ENCODE data around the gene XPOT. TPM values are rescaled to one million over a fixed set of nuclear protein-coding genes. Genes with fewer than 3 reads are reported as not detected.
A peak's percentile ranks its signal among the peaks of the same experiment; 100 is the strongest.

XPOT gene
- total RNA-seq, 1 experiment from 2014 or later = 122 TPM

DNA sequence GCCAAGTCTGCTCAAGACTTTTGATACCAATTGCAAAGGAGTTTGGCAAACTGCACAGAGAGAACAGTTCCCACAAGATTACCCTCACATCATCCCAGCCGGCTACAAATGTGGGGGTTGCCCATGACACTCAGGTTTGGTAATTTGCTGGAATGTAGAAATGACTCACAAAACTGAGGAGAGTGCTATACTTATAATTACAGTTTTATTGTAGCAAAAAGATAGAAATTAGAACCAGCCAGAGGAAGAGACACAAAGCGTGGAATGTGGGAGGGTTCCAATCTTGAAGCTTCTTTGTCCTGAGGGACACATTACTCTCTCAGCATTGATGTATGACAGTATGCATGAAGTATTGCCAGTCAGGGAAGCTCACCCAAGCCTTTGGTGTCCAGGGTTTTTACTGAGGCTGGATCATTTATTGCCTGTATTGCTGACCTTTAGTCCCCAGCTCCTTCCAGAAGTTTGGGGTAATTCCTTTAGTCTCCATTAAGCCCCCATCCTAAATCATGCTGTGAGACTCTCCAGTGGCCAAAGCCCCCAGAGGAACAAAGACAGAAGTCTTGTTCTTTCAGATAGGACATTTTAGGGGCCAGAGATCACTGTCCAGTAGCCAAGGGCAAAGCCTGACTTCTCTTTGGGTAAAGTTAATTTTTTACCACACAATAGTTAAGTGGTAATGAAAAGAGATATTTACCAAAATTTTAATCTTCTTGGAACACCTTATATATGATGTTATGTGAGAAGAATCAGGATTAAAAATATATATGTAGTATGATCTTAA lies 57.6 kb downstream of the XPOT start:
- no peak overlapping the region for H3K4me2 ChIP-seq
- no TSS peak for BruUV-seq (replicated peaks)

DNA sequence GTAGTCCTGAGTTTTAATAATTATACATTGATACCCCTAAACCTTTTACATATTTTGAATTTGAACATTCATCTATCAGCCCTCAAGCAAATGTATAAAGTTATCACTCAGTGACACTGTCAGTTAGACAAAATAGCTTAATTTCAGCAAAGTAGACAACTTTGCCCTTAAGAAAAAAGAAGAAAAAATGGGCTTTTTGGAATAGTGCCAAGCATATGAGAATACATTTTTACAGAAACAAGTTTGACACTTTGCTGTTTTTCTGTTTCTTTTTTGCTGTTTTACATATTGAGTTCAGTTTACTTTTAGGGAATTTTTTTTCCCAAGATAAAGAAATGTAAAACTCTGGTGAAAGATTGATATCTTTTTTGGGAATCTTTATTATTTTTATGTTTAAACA lies 62.0 kb downstream of the XPOT start:
- H3K79me2 ChIP-seq (ENCODE audit: low read depth) = peaks cover 4% of the 10 kb centered on the region; the same call in 1 of the 2 replicates
- H3K4me1 ChIP-seq (replicated peaks; ENCODE audit: insufficient read depth) = no peaks in the 10 kb centered on the region
- no peak overlapping the region for H3K4me2 ChIP-seq
- no peak overlapping the region for H3K4me3 ChIP-seq
- H3K27me3 ChIP-seq (ENCODE audit: insufficient read depth, low read depth) = no peaks in the 10 kb centered on the region
- no peaks in the 10 kb centered on the region for H3K9me2 ChIP-seq (ENCODE audit: insufficient read depth)
- TF ChIP-seq EZH2 (IDR thresholded peaks at IDR 0.05; ENCODE audit: low read depth) (no peak), CTCF (conservative IDR thresholded peaks at IDR 0.05) (no peak)
- no TSS peak for BruUV-seq (replicated peaks)
- peaks cover 11% of the 10 kb centered on the region; the same call in 1 of the 2 replicates for H4K20me1 ChIP-seq (ENCODE audit: insufficient read depth)
- H3F3A ChIP-seq (ENCODE audit: insufficient read depth, low read depth) = peaks cover 12% of the 10 kb centered on the region; the same call in 1 of the 2 replicates
- no peaks in the 10 kb centered on the region for H3K9me3 ChIP-seq (ENCODE audit: insufficient read depth, low read depth)
- no peak for DNase-seq
- peaks cover 31% of the 10 kb centered on the region for H3K36me3 ChIP-seq (ENCODE audit: low read depth)
- CTCF ChIA-PET = no interaction called here
- H2AFZ ChIP-seq = no peak overlapping the region
- POLR2A ChIA-PET (ENCODE audit: unreplicated experiment) = no interaction called here
- intact Hi-C loops (cut with micrococcal nuclease; ENCODE audit: unreplicated experiment) = no loop called here
- H3K27ac ChIP-seq = no peak overlapping the region

More for the DNA sequence above, 57.6 kb downstream of the XPOT start:
- no peak for DNase-seq
- Histone ChIP-seq H3K27ac (0 out of 2 replicates have a peak overlapping the region, but pooled peaks have one; percentile 18), H3K79me2 (ENCODE audit: low read depth) (peaks cover 35% of the 10 kb centered on the region), H3K9me3 (ENCODE audit: insufficient read depth, low read depth) (no peaks in the 10 kb centered on the region), H3K27me3 (ENCODE audit: insufficient read depth, low read depth) (no peaks in the 10 kb centered on the region), H3K9me2 (ENCODE audit: insufficient read depth) (no peaks in the 10 kb centered on the region), H3F3A (ENCODE audit: insufficient read depth, low read depth) (peaks cover 12% of the 10 kb centered on the region; the same call in 1 of the 2 replicates), H3K4me1 (replicated peaks; ENCODE audit: insufficient read depth) (no peaks in the 10 kb centered on the region), H4K20me1 (ENCODE audit: insufficient read depth) (peaks cover 33% of the 10 kb centered on the region), H3K4me3 (no peak overlapping the region), H2AFZ (no peak overlapping the region), H3K36me3 (ENCODE audit: low read depth) (peaks cover 21% of the 10 kb centered on the region)
- ChIA-PET CTCF (no interaction called here), POLR2A (ENCODE audit: unreplicated experiment) (no interaction called here)
- no peak for TF ChIP-seq EZH2 (IDR thresholded peaks at IDR 0.05; ENCODE audit: low read depth)
- TF ChIP-seq CTCF (conservative IDR thresholded peaks at IDR 0.05) = no peak
- intact Hi-C loops (cut with micrococcal nuclease; ENCODE audit: unreplicated experiment) = no loop called here

DNA sequence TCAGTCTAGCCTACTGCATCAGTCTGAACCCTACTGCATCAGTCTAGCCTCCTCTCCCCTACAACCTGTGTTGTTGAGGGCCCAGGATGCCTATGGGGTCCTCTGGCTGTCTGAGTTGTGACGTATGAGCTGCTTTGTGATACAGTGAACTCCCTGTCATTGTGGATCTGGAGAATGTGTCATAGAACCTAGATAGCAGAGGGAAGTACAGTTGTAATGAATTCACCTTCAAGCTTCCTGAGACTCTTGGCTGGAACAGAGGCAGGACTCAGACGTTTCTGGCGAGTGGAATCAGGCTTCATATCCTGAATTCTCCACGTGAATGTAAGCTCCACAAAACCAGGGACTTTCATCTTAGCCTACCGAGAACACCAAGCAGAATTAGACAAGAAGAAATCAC lies 64.8 kb downstream of the XPOT start:
- no peaks in the 10 kb centered on the region for H3K27me3 ChIP-seq (ENCODE audit: insufficient read depth, low read depth)
- no peak overlapping the region for H3K4me2 ChIP-seq
- ChIA-PET POLR2A (ENCODE audit: unreplicated experiment) (no interaction called here), CTCF (interaction anchor here (0.6 kb wide), 1 partner anchor 553 kb away, joined by 4 read pairs; no protein-coding TSS in a partner anchor)
- no peaks in the 10 kb centered on the region for H3K9me3 ChIP-seq (ENCODE audit: insufficient read depth, low read depth)
- no peak overlapping the region for H2AFZ ChIP-seq
- H3K27ac ChIP-seq = no peak overlapping the region
- H3K36me3 ChIP-seq (ENCODE audit: low read depth) = peaks cover 41% of the 10 kb centered on the region
- no peak for TF ChIP-seq EZH2 (IDR thresholded peaks at IDR 0.05; ENCODE audit: low read depth)
- no peaks in the 10 kb centered on the region for H3K4me1 ChIP-seq (replicated peaks; ENCODE audit: insufficient read depth)
- no TSS peak for BruUV-seq (replicated peaks)
- H3F3A ChIP-seq (ENCODE audit: insufficient read depth, low read depth) = peaks cover 1% of the 10 kb centered on the region; the same call in 1 of the 2 replicates
- DNase-seq = no peak
- H4K20me1 ChIP-seq (ENCODE audit: insufficient read depth) = no peaks in the 10 kb centered on the region; the same call in 1 of the 2 replicates
- intact Hi-C loops (cut with micrococcal nuclease; ENCODE audit: unreplicated experiment) = no loop called here
- H3K79me2 ChIP-seq (ENCODE audit: low read depth) = no peaks in the 10 kb centered on the region
- no peak overlapping the region for H3K4me3 ChIP-seq
- H3K9me2 ChIP-seq (ENCODE audit: insufficient read depth) = no peaks in the 10 kb centered on the region

Measured in PC-9 (cell line).